GM18873 (cell line): ENCODE measurements around the gene TACC2.
"Not testable (repeated sequence)": the region's sequence is repeated elsewhere in the genome, so short reads cannot be mapped to it uniquely, and the experiment has no call there.

Experiments
- ATAC-seq: cut with Tn5 transposase; IDR thresholded peaks from one replicate; pipeline ENCODE4 v1.9.1; 2021; ENCODE audit warnings: mild to moderate bottlenecking, moderate library complexity, moderate number of reproducible peaks; ENCODE audit not compliant: unreplicated experiment, low FRiP score

TACC2 gene

GRCh38 chr10:121988361-121989324, at the start of gene TACC2:
TSS of gene TACC2 (plus strand) at chr10:121989163. CDS start at chr10:122021982, 32,819 bp downstream.
- no peak for ATAC-seq

GRCh38 chr10:121941532-121941931, 47.4 kb upstream of the TACC2 start:
- no peak for ATAC-seq

GRCh38 chr10:121942749-121943416, 46.1 kb upstream of the TACC2 start:
- ATAC-seq: no peak

- no peak for ATAC-seq
These were observed 41.3 kb upstream of the TACC2 start for GRCh38 chr10:121947343-121948330.

- ATAC-seq: no peak
These were observed 39.9 kb upstream of the TACC2 start for GRCh38 chr10:121949049-121949448.

- no peak for ATAC-seq
These were observed 39.5 kb upstream of the TACC2 start for GRCh38 chr10:121949451-121949850.

GRCh38 chr10:121952226-121952625, 36.7 kb upstream of the TACC2 start:
- ATAC-seq: no peak

GRCh38 chr10:121956111-121957061, 32.6 kb upstream of the TACC2 start:
- no peak for ATAC-seq

- ATAC-seq: no peak
These were observed 29.3 kb upstream of the TACC2 start for GRCh38 chr10:121959671-121960070.

GRCh38 chr10:121961456-121961855, 27.5 kb upstream of the TACC2 start:
- ATAC-seq: no peak

GRCh38 chr10:121965996-121966395, 23.0 kb upstream of the TACC2 start:
- ATAC-seq: no peak

GRCh38 chr10:121969086-121969485, 19.9 kb upstream of the TACC2 start:
- ATAC-seq: not testable (repeated sequence)

- peak; percentile 24 for ATAC-seq
These were observed 14.9 kb upstream of the TACC2 start for GRCh38 chr10:121974019-121974534.

- ATAC-seq: peak; percentile 78
These were observed 14.2 kb upstream of the TACC2 start, which contains the start of gene NSMCE4A for GRCh38 chr10:121974535-121975294. TSS of gene NSMCE4A (minus strand) at chr10:121975217. CDS start at chr10:121975165, 52 bp downstream.

GRCh38 chr10:121975295-121976086, 13.5 kb upstream of the TACC2 start:
- ATAC-seq: no peak

- no peak for ATAC-seq
These were observed 12.4 kb upstream of the TACC2 start for GRCh38 chr10:121976607-121977006.

GRCh38 chr10:121978511-121978910, 10.5 kb upstream of the TACC2 start:
- no peak for ATAC-seq
